Mammary epithelial cell (primary cell): ENCODE results near the gene BCAS3.

Source experiments
- EZH2 ChIP-seq: IDR thresholded peaks from 2 replicates; pipeline ENCODE4 v1.6.1; 2012; ENCODE audit warnings: low read length, inconsistent platforms, borderline replicate concordance
- TF ChIP-seq, protein P1 (sequence below), 2 donors: IDR thresholded peaks in 1 of 2; conservative IDR thresholded peaks in 1 of 2; 2 replicates each; pipeline ENCODE4 v1.5.1; 2011 to 2012; ENCODE audit warnings: inconsistent platforms in 2 of 2, low read length in 2 of 2, mild to moderate bottlenecking in 2 of 2, control low read depth in 1 of 2, low read depth in 1 of 2; ENCODE audit not compliant: insufficient read depth in 1 of 2; ENCODE audit errors: extremely low read depth in 1 of 2

DNA sequence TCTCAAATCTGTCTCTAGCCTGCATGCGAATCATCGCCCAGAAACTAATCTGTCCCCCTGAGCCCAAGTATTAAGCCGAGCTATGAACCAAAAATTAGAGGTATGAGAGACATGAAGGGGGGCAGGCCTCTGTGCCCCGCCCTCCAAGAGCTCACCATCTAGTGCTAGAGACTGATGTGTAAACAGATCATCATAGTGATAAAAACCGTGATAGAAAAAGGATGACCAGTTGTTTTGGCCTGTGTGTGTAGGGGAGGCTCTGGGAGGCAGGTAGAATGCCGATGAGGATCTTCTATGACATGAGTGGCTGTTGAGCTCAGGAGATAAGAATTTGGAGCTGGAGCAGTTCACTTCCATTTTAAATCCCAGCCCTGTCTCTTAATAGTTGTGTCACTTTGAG lies 632.9 kb downstream of the BCAS3 start:
- no peak for TF ChIP-seq EZH2
- TF ChIP-seq, protein P1, sequence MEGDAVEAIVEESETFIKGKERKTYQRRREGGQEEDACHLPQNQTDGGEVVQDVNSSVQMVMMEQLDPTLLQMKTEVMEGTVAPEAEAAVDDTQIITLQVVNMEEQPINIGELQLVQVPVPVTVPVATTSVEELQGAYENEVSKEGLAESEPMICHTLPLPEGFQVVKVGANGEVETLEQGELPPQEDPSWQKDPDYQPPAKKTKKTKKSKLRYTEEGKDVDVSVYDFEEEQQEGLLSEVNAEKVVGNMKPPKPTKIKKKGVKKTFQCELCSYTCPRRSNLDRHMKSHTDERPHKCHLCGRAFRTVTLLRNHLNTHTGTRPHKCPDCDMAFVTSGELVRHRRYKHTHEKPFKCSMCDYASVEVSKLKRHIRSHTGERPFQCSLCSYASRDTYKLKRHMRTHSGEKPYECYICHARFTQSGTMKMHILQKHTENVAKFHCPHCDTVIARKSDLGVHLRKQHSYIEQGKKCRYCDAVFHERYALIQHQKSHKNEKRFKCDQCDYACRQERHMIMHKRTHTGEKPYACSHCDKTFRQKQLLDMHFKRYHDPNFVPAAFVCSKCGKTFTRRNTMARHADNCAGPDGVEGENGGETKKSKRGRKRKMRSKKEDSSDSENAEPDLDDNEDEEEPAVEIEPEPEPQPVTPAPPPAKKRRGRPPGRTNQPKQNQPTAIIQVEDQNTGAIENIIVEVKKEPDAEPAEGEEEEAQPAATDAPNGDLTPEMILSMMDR (conservative IDR thresholded peaks at IDR 0.05 in 1 of 2, IDR thresholded peaks at IDR 0.05 in 1 of 2; ENCODE audit: extremely low read depth in 1 of 2, insufficient read depth in 1 of 2, low read depth in 1 of 2, low read length in 2 of 2), result no peak
